Upper lobe of right lung (tissue), 1 donor: ENCODE measurements around the gene ASCL1. TPM values are rescaled to one million over a fixed set of nuclear protein-coding genes. Genes with fewer than 3 reads are reported as not detected.

Source experiments
- ATAC-seq: fragments of 200-7000 bp; cut with Tn5 transposase; one replicate; pipeline ENCODE4 v1.9.1; 2020; ENCODE audit warnings: mild to moderate bottlenecking, moderate library complexity
- DNase-seq: peaks from one replicate; pipeline ENCODE4 v3.0.0-alpha.2; 2020
- H3K27ac ChIP-seq: fragments of 200-600 bp; one replicate; pipeline ENCODE4 v1.8.0; 2022
- H3K27me3 ChIP-seq: fragments of 200-600 bp; one replicate; pipeline ENCODE4 v1.8.0; 2022; ENCODE audit warnings: mild to moderate bottlenecking
- H3K36me3 ChIP-seq: fragments of 200-600 bp; one replicate; pipeline ENCODE4 v1.8.0; 2022
- H3K4me1 ChIP-seq: fragments of 200-600 bp; one replicate; pipeline ENCODE4 v1.8.0; 2022
- H3K4me3 ChIP-seq: fragments of 200-600 bp; one replicate; pipeline ENCODE4 v1.8.0; 2022; ENCODE audit warnings: mild to moderate bottlenecking
- H3K9me3 ChIP-seq: fragments of 200-600 bp; one replicate; pipeline ENCODE4 v1.8.0; 2022
- CTCF ChIP-seq: fragments of 200-600 bp; IDR thresholded peaks from one replicate; pipeline ENCODE4 v1.8.0; 2022; ENCODE audit warnings: antibody characterized with exemption
- intact Hi-C: fragments of 100-400 bp; cut with DNase I; formaldehyde crosslinking; loops from one replicate; pipeline ENCODE4 v1.11.0; 2022
- total RNA-seq: library from RNA; stranded (reverse); fragmentation: NEBNext Ultra II Directional; extraction: Animal tissue kit (Norgen Biotek cat#: 25700); gene quantifications from one replicate; pipeline ENCODE4 v1.2.1, GENCODE V29; 2021
- donor health status: DM: no; HTN: yes; CAD: no; lungs with severe emphysema.

ASCL1 gene
- total RNA-seq, 1 donor from 2014 or later: not detected

DNA sequence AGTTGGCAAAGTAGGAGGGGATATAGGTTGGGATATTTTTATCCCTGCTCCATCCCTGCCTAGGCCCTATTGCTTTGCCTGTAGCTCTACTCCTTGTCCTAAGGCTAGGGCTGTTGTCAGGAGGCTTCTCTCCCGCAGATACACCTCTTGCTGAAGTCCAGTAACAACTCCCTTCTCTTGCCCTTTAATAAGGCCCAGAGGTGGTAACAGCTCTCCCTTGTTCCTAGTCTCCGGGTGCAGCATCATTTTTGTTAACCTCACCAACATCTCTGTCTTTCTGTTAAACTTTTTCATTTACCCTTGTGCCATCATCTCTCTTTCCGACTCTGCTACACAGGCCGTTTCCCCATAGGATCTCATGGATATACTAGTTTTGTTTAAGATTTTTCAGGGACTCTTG lies 6.3 kb downstream of the ASCL1 start:
- no peaks in the 10 kb centered on the region for H3K9me3 ChIP-seq
- H3K27ac ChIP-seq: no peak overlapping the region
- intact Hi-C loops: no loop called here
- TF ChIP-seq CTCF: no peak
- no peaks in the 10 kb centered on the region for H3K4me1 ChIP-seq
- no peak for DNase-seq
- peaks cover 72% of the 10 kb centered on the region for H3K27me3 ChIP-seq
- H3K36me3 ChIP-seq: no peaks in the 10 kb centered on the region
- no peak for ATAC-seq
- no peak overlapping the region for H3K4me3 ChIP-seq

DNA sequence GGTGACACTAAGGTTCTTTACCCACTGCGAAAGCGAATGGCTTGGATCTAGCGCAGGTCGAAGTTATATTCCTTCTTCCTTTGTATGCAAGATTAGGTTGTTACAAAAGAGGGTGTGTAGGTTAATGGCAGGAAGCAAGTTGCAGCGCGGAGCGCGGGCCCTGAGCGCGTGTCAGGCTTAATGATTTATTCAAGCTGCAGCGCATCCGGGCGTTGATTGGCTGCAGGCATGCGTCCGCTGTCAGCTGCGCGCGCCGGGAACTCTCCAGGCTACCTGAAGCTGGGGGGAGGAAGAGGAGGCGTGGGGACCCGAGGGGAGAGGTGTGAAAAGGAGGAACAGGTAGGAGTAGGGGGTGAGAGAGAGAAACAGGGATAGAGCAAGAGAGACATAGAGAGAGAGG lies 7.4 kb downstream of the ASCL1 start:
- Histone ChIP-seq H3K27me3 (peaks cover 64% of the 10 kb centered on the region), H3K27ac (no peak overlapping the region), H3K36me3 (no peaks in the 10 kb centered on the region), H3K4me1 (no peaks in the 10 kb centered on the region), H3K4me3 (no peak overlapping the region), H3K9me3 (no peaks in the 10 kb centered on the region)
- DNase-seq: no peak
- no peak for TF ChIP-seq CTCF
- intact Hi-C loops: no loop called here
- ATAC-seq: peak; percentile 60

DNA sequence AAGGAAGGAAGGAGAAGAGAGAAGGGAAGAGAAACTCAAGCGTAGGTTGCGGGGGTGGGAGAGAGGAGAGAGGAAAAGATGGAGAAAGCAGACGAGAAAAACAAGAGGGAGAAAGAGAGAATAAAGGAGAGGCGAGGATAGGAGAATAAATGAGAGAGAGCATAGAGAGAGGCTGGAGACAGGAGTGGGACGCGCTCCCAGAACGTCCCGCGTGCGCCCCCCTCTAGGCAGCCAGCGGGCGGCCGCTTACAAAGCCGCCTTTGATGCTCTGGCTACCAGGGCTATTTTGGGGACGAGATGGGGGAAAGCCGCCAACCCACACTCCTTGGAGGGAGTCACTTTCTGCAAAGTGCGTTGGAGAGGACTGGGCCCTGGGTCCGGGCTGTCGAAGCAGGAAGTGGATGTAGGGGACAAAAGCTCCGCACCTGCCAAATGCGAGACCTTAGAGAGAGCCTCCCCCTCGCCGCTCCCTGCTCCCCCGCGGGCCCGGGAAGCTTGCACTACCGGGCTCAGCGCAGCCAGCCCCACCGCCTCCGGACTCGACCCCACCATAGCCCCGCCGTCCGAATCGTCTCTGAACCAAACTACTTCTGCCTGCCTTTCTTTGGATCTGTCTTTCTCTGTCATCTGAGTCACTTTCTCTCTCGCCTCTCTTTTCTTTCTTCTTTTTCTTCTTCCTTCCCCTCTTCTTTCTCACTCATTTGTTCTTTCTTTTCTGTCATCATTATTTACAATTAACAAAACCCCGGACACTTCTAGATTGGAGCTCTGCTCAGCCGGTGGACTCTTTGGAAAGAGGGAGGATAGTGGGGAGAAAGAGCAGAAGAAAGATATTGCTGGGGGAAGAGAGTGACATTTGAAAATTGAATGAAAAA lies 8.0 kb downstream of the ASCL1 start:
- Histone ChIP-seq H3K9me3 (no peaks in the 10 kb centered on the region), H3K27me3 (peaks cover 57% of the 10 kb centered on the region), H3K4me1 (no peaks in the 10 kb centered on the region), H3K36me3 (no peaks in the 10 kb centered on the region), H3K27ac (no peak overlapping the region), H3K4me3 (no peak overlapping the region)
- no peak for TF ChIP-seq CTCF
- ATAC-seq (peak; percentile 30), DNase-seq (no peak)
- intact Hi-C loops: no loop called here

DNA sequence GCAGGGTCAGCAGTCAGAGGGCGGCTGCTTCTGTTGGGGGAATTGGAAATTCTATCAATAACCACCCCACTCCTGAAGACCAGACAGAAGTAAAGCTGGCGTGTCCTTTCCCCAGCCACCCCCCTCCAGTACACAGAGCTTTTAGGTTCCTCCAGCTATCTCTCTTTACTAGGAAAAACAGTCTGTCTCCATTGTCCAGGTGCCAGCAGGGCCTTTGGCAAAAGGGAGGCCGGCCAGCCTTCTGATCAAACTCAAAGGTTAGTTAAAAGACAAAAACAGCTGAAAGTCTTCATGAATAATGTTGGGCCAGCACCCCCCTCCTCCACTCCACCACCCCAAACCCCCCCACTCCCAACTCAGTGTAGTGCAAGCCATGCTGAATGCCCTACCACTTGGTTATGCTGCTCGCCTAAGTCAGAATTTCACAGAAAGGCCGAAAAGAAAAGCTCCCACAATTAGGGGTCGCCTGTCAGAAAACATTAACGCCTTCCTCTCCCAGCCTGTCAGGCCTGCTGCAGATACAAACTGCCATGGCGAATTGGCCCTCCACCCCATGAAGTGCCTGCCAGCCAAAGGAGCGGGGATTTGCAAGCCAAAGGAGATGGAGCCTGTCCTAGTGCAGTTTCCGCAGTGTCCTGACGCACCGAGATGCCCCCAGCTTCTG lies 8.9 kb downstream of the ASCL1 start:
- peaks cover 49% of the 10 kb centered on the region for H3K27me3 ChIP-seq
- no peak for ATAC-seq
- H3K36me3 ChIP-seq: no peaks in the 10 kb centered on the region
- no peak overlapping the region for H3K27ac ChIP-seq
- no peaks in the 10 kb centered on the region for H3K9me3 ChIP-seq
- no peaks in the 10 kb centered on the region for H3K4me1 ChIP-seq
- intact Hi-C loops: no loop called here
- no peak for DNase-seq
- no peak overlapping the region for H3K4me3 ChIP-seq
- TF ChIP-seq CTCF: no peak

GRCh38 chr12:102970780-102971179 lies 13.3 kb downstream of the ASCL1 start:
- Histone ChIP-seq H3K9me3 (no peaks in the 10 kb centered on the region), H3K27me3 (peaks cover 15% of the 10 kb centered on the region), H3K4me1 (no peaks in the 10 kb centered on the region), H3K36me3 (no peaks in the 10 kb centered on the region), H3K27ac (no peak overlapping the region), H3K4me3 (no peak overlapping the region)
- DNase-seq: no peak
- intact Hi-C loops: no loop called here
- TF ChIP-seq CTCF: no peak
- ATAC-seq: no peak
